Activated T-helper 1 cell treated with anti-CD3 and anti-CD28 coated beads, Interleukin-2, amount 50 U/mL, for 16 hours (primary cell): ENCODE results near the gene DYNLT1.

Experiments used
- DNase-seq, 2 donors: peaks; one replicate each; pipeline ENCODE4 v3.0.0-alpha.2; 2020; ENCODE audit warnings: low read depth in 1 of 2, low spot score in 1 of 2

DYNLT1 gene

GRCh38 chr6:158603261-158604047 is 41.1 kb downstream of the DYNLT1 start:
- no peak for DNase-seq

GRCh38 chr6:158599635-158600034 is 44.9 kb downstream of the DYNLT1 start:
- DNase-seq: no peak

- DNase-seq: no peak
These were observed 47.0 kb downstream of the DYNLT1 start for GRCh38 chr6:158597565-158597964.

- no peak for DNase-seq
These were observed 47.7 kb downstream of the DYNLT1 start for GRCh38 chr6:158596861-158597260.

GRCh38 chr6:158595223-158595622 is 49.3 kb downstream of the DYNLT1 start:
- no peak for DNase-seq

GRCh38 chr6:158593670-158594069 is 50.9 kb downstream of the DYNLT1 start:
- DNase-seq: no peak

GRCh38 chr6:158591810-158592209 is 52.7 kb downstream of the DYNLT1 start:
- DNase-seq: no peak

- no peak for DNase-seq
These were observed 53.3 kb downstream of the DYNLT1 start for GRCh38 chr6:158591134-158591809.

- no peak for DNase-seq
These were observed 55.2 kb downstream of the DYNLT1 start for GRCh38 chr6:158589366-158589765.

- DNase-seq: no peak
These were observed 57.9 kb downstream of the DYNLT1 start for GRCh38 chr6:158586652-158587051.
